Type B pancreatic cell (in vitro differentiated cells): ENCODE results near the gene SFTPB. TPM values are rescaled to one million over a fixed set of nuclear protein-coding genes. Genes with fewer than 3 reads are reported as not detected.

ENCODE experiments used
- DNase-seq: peaks from one replicate; pipeline ENCODE4 v3.0.0; 2021; ENCODE audit warnings: mixed read lengths; ENCODE audit not compliant: unreplicated experiment; ENCODE audit errors: extremely low spot score
- H3K27ac Mint-ChIP-seq: 2 replicates; pipeline ENCODE4 v1.8.0; 2021; ENCODE audit warnings: mild to moderate bottlenecking, mixed read lengths
- H3K27me3 Mint-ChIP-seq: 2 replicates; pipeline ENCODE4 v1.8.0; 2021; ENCODE audit warnings: mixed read lengths
- H3K36me3 Mint-ChIP-seq: 2 replicates; pipeline ENCODE4 v1.8.0; 2021; ENCODE audit warnings: mixed read lengths
- H3K4me1 Mint-ChIP-seq: one replicate; pipeline ENCODE4 v1.8.0; 2021; ENCODE audit warnings: mixed read lengths; ENCODE audit not compliant: unreplicated experiment
- H3K4me3 Mint-ChIP-seq: 2 replicates; pipeline ENCODE4 v1.8.0; 2021; ENCODE audit warnings: mild to moderate bottlenecking, mixed read lengths
- H3K9me3 Mint-ChIP-seq: 2 replicates; pipeline ENCODE4 v1.8.0; 2021; ENCODE audit warnings: mixed read lengths
- total RNA-seq: library from RNA; stranded (reverse); gene quantifications from 2 replicates; pipeline ENCODE4 v1.2.1, GENCODE V29; 2021; ENCODE audit warnings: low replicate concordance
- TF ChIP-seq, protein P1 (sequence below): fragments of 200-600 bp; sonication (generic); conservative IDR thresholded peaks from 2 replicates; pipeline ENCODE4 v1.5.0; 2021; ENCODE audit warnings: antibody characterized with exemption, mild to moderate bottlenecking

Gene SFTPB
- total RNA-seq, 1 donor from 2014 or later = 2.7 TPM

DNA sequence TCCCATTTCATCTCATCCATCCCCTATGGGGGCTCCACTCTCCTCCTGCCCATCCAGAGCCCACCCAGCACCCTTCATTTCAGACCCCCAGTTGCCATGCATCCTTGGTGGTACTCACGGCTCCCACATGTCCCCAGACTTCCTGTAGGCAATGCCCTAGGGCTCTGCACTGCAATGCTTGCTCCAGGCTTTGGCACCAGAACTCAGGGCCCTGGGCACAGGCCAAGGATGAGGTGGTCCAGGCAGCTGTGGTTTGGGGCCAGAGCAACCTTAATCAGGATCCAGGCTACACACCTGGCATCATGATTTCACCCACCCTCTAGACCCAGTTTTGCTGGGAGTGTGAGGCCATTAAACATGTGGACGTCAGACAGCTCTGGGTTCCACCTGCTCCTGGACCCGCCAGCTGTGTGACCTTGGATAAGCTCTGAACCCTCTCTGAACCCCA, 414 bp downstream of the SFTPB start:
- DNase-seq = no peak
- H3K4me3 Mint-ChIP-seq = no peak overlapping the region
- H3K9me3 Mint-ChIP-seq = no peaks in the 10 kb centered on the region
- H3K36me3 Mint-ChIP-seq = no peaks in the 10 kb centered on the region
- no peak overlapping the region for H3K27ac Mint-ChIP-seq
- TF ChIP-seq, protein P1, sequence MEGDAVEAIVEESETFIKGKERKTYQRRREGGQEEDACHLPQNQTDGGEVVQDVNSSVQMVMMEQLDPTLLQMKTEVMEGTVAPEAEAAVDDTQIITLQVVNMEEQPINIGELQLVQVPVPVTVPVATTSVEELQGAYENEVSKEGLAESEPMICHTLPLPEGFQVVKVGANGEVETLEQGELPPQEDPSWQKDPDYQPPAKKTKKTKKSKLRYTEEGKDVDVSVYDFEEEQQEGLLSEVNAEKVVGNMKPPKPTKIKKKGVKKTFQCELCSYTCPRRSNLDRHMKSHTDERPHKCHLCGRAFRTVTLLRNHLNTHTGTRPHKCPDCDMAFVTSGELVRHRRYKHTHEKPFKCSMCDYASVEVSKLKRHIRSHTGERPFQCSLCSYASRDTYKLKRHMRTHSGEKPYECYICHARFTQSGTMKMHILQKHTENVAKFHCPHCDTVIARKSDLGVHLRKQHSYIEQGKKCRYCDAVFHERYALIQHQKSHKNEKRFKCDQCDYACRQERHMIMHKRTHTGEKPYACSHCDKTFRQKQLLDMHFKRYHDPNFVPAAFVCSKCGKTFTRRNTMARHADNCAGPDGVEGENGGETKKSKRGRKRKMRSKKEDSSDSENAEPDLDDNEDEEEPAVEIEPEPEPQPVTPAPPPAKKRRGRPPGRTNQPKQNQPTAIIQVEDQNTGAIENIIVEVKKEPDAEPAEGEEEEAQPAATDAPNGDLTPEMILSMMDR = no peak
- H3K27me3 Mint-ChIP-seq = no peaks in the 10 kb centered on the region
- H3K4me1 Mint-ChIP-seq = peaks cover 5% of the 10 kb centered on the region

DNA sequence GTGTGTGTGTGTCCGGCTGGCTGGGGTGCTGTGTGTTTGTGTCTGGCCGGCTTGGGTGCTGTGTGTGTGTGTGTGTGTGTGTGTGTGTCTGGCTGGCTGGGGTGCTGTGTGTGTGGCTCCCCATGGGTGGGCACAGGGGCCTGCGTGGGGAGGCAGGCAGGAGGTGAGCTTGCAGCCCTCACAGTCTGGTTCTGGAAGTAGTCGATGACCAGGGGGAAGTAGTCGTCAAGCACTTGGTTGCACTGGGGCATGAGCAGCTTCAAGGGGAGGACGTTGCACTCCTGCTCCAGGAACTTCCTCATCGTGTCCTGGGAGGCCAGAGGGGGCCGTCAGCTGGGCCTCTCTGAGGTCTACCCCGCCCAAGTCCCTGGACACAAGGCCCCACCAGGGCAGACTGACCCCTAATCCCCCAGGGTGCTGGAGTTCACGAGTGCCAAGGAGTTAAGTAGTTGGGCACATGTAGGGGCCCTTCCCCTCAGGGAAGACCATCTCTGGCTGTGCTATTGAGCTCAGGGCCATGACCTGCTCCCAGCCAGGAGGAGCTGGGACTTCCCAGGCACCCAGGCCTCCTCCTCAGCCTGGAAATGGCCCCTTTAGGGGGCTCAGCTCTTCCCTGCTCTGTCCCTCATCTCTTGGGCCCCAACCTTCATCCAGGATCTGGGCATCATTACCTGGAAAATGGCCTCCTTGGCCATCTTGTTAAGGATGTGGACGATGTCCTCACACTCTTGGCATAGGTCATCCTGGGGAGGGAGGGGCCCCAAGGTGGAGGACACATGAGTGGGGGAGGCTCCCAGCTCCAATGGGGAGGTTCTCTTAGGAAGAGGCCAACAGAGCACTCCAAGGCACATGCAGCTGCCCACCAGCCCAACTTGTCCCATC, 1.3 kb downstream of the SFTPB start:
- H3K27ac Mint-ChIP-seq = no peak overlapping the region
- no peak overlapping the region for H3K4me3 Mint-ChIP-seq
- peaks cover 5% of the 10 kb centered on the region for H3K4me1 Mint-ChIP-seq
- no peaks in the 10 kb centered on the region for H3K9me3 Mint-ChIP-seq
- no peaks in the 10 kb centered on the region for H3K36me3 Mint-ChIP-seq
- no peaks in the 10 kb centered on the region for H3K27me3 Mint-ChIP-seq
- DNase-seq = no peak
- TF ChIP-seq, protein P1 = no peak

DNA sequence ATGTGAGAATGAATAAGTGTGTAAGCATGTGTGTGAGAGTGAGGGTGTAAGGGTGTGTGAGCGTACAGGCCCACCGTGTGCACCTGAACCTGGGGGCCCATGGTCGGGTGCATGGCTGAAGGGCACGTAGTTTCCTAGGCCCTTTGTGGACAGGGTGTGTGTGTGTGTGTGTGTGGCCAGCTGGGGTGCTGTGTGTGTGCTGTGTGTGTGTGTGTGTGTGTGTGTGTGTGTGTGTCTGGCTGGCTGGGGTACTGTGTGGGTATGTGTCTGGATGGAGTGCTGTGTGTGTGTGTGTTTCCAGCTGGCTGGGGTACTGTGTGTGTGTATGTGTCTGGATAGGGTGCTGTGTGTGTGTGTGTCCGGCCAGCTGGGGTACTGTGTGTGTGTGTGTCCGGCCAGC, 2.0 kb downstream of the SFTPB start:
- no peaks in the 10 kb centered on the region for H3K9me3 Mint-ChIP-seq
- H3K4me3 Mint-ChIP-seq = no peak overlapping the region
- peaks cover 5% of the 10 kb centered on the region for H3K4me1 Mint-ChIP-seq
- H3K36me3 Mint-ChIP-seq = no peaks in the 10 kb centered on the region
- H3K27ac Mint-ChIP-seq = no peak overlapping the region
- TF ChIP-seq, protein P1 = no peak
- no peaks in the 10 kb centered on the region for H3K27me3 Mint-ChIP-seq
- no peak for DNase-seq

DNA sequence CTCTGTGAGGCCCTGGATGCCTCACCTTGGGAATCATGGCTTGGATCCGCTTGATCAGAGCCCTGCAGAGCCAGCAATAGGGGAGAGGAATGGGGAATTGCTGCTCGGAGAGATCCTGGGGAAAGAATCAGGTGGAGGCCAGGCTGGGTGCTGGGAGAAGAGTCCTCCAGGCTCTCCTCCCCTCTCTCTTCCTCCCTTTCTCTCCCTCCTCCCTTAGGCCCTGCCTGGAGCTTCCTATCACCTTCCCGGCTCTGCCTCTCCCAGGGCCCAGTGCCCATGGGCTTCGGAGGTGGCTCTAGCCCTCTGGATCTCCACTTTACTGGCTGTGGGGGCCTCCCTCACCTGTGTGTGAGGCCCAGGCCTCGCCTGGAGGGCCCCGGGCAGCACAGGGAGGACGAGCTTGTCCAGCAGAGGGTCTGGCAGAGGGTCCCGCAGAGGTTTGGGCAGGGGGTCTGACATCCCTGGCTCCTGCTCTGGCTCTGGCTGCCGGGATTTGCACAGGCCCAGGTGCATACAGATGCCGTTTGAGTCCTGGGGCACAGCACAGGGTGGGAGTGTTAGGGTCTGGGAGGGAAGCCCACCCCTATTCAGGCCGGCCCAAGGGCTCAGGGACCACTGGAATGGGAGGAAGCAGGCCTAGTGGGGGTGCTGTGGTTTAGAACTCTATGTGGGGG, 2.6 kb downstream of the SFTPB start:
- H3K36me3 Mint-ChIP-seq = no peaks in the 10 kb centered on the region

More for the DNA sequence above, 2.6 kb downstream of the SFTPB start:
- DNase-seq = no peak
- H3K27me3 Mint-ChIP-seq = no peaks in the 10 kb centered on the region
- H3K27ac Mint-ChIP-seq = no peak overlapping the region
- TF ChIP-seq, protein P1 = no peak
- no peak overlapping the region for H3K4me3 Mint-ChIP-seq
- peaks cover 5% of the 10 kb centered on the region for H3K4me1 Mint-ChIP-seq
- no peaks in the 10 kb centered on the region for H3K9me3 Mint-ChIP-seq
